ENCODE results near the gene TENM4.

DNA sequence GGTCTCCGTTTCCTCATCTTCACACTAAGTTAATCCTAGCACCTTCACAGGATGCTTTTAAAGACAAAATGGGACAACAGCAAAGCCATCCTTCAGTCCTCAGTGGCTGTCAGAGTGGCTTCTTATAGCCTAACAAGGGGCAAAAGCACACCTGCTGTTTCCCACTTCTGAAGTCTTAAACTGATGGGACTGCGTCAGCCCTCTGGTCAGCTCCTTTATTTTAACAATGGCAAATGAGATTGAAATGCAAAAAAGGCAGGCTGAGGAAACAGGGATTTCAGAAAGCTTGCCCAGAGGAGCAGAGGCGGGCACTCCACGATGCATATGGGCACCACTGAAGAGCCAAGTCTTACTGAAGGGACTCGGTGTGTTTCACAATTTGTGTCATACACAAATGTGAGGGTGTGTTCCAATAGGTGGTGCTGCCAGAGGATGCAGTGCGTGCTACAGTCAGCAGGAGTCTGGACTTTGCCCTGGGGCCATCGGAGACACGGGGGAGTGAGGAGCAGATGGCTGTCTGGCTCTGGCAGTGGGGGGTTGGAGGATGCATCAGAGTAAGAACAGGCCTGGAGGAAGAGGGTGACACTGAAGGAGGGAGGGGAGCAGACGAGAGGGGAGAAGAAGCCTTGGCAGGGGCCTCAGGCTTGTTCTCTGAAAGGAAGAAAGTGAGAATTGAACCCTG is 47.3 kb downstream of the TENM4 start:
- TF ChIP-seq MYC (IDR thresholded peaks at IDR 0.05; ENCODE audit: borderline replicate concordance, low read length): no peak
- TF ChIP-seq, protein P1, sequence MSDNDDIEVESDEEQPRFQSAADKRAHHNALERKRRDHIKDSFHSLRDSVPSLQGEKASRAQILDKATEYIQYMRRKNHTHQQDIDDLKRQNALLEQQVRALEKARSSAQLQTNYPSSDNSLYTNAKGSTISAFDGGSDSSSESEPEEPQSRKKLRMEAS (IDR thresholded peaks at IDR 0.05): no peak
- TF ChIP-seq JUNB (IDR thresholded peaks at IDR 0.05): no peak
- TF ChIP-seq POLR2AphosphoS2 (conservative IDR thresholded peaks at IDR 0.05; ENCODE audit: low read length): no peak
- TF ChIP-seq, protein P2, sequence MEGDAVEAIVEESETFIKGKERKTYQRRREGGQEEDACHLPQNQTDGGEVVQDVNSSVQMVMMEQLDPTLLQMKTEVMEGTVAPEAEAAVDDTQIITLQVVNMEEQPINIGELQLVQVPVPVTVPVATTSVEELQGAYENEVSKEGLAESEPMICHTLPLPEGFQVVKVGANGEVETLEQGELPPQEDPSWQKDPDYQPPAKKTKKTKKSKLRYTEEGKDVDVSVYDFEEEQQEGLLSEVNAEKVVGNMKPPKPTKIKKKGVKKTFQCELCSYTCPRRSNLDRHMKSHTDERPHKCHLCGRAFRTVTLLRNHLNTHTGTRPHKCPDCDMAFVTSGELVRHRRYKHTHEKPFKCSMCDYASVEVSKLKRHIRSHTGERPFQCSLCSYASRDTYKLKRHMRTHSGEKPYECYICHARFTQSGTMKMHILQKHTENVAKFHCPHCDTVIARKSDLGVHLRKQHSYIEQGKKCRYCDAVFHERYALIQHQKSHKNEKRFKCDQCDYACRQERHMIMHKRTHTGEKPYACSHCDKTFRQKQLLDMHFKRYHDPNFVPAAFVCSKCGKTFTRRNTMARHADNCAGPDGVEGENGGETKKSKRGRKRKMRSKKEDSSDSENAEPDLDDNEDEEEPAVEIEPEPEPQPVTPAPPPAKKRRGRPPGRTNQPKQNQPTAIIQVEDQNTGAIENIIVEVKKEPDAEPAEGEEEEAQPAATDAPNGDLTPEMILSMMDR (IDR thresholded peaks at IDR 0.05): no peak
- TF ChIP-seq SMC3 (IDR thresholded peaks at IDR 0.05): no peak
- no peak for TF ChIP-seq POLR2A (IDR thresholded peaks at IDR 0.05; ENCODE audit: low read length)
- TF ChIP-seq MAFK (IDR thresholded peaks at IDR 0.05; ENCODE audit: partially characterized antibody): no peak
- TF ChIP-seq EP300 (IDR thresholded peaks at IDR 0.05): no peak
- TF ChIP-seq, protein P3, sequence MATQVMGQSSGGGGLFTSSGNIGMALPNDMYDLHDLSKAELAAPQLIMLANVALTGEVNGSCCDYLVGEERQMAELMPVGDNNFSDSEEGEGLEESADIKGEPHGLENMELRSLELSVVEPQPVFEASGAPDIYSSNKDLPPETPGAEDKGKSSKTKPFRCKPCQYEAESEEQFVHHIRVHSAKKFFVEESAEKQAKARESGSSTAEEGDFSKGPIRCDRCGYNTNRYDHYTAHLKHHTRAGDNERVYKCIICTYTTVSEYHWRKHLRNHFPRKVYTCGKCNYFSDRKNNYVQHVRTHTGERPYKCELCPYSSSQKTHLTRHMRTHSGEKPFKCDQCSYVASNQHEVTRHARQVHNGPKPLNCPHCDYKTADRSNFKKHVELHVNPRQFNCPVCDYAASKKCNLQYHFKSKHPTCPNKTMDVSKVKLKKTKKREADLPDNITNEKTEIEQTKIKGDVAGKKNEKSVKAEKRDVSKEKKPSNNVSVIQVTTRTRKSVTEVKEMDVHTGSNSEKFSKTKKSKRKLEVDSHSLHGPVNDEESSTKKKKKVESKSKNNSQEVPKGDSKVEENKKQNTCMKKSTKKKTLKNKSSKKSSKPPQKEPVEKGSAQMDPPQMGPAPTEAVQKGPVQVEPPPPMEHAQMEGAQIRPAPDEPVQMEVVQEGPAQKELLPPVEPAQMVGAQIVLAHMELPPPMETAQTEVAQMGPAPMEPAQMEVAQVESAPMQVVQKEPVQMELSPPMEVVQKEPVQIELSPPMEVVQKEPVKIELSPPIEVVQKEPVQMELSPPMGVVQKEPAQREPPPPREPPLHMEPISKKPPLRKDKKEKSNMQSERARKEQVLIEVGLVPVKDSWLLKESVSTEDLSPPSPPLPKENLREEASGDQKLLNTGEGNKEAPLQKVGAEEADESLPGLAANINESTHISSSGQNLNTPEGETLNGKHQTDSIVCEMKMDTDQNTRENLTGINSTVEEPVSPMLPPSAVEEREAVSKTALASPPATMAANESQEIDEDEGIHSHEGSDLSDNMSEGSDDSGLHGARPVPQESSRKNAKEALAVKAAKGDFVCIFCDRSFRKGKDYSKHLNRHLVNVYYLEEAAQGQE (IDR thresholded peaks at IDR 0.05): no peak
